ENCODE measurements around the gene TASL.

The TASL gene

DNA sequence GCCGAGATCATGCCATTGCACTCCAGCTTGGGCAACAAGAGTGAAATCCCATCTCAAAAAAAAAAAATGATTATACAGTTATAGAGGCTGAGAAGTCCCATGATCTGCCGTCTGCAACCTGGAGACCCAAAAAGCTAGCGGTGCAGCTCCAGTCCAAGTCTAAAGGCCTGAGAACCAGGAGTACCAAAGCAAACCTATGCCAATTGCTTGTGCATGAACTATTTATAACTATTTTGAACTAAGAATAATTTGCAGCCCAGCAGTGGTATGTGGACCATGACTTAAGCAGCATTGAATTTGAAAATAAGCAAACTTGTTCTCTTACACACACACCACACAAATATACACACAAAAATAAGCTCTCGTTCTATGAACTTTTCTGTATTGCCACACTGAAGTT lies 51.8 kb downstream of the TASL start:
- in situ Hi-C loops (cut with MboI; ENCODE audit: low pct_unique_long_range_greater_than_20kb, low sequenced_read_pairs, unreplicated experiment), result no loop called here
- DNase-seq (ENCODE audit: low spot score), result no peak
- TF ChIP-seq, protein P1, sequence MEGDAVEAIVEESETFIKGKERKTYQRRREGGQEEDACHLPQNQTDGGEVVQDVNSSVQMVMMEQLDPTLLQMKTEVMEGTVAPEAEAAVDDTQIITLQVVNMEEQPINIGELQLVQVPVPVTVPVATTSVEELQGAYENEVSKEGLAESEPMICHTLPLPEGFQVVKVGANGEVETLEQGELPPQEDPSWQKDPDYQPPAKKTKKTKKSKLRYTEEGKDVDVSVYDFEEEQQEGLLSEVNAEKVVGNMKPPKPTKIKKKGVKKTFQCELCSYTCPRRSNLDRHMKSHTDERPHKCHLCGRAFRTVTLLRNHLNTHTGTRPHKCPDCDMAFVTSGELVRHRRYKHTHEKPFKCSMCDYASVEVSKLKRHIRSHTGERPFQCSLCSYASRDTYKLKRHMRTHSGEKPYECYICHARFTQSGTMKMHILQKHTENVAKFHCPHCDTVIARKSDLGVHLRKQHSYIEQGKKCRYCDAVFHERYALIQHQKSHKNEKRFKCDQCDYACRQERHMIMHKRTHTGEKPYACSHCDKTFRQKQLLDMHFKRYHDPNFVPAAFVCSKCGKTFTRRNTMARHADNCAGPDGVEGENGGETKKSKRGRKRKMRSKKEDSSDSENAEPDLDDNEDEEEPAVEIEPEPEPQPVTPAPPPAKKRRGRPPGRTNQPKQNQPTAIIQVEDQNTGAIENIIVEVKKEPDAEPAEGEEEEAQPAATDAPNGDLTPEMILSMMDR (IDR thresholded peaks at IDR 0.05; ENCODE audit: extremely low read depth, insufficient read depth, missing control alignments), result no peak

DNA sequence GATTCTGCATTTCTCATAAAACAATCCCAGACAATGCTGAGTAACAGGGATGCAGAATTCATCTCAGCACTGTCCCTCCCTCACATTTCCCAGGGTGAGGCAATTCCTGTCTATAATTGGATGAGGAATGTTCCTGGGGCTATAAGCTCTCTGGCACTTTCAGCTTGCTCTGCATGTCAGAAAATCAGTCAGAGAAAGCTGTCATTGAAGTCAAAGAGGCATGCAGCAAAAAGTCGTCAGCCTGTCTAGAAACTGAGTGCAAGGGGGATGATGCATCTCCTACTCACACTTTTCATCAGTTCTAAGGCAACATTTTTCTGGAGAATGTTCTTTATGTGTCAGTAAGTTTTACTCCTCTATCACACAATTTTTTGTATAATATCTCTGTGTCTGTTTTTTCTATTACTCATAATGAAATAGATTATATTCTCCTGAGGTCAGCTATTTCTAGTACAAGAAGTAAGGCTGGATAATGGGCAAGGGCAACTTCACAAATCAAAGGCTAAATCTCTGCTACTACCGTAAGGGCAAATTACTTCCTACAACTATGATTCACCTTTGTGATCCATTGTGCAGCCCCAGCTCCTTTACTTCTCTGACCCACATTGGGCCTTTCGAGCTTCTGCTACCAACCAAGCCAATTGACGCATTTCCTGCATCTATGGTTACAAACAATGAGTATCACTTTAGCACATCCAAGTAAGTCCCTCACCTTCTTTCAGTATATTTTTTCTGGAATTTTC lies 56.0 kb downstream of the TASL start:
- in situ Hi-C loops (cut with MboI; ENCODE audit: low pct_unique_long_range_greater_than_20kb, low sequenced_read_pairs, unreplicated experiment), result no loop called here
- DNase-seq (ENCODE audit: low spot score), result no peak

DNA sequence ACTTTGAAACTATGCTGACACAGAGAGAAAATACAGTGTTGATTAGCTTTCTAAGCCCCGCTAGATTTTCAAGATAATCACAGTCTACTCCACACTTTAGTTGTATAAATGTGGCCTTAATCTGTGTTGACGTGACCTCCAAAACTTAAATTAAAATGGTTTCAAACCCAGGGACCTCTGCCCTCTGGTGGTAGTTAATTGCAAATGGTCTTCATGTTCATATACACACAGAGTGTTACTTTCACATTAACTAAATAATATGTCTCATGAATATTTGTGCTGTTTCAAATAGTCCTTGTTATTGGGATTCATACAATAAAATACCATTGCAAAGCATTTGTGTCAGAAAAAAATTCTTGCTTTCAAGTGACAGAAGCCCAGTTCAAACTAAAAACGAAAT lies 64.3 kb downstream of the TASL start:
- in situ Hi-C loops (cut with MboI; ENCODE audit: low pct_unique_long_range_greater_than_20kb, low sequenced_read_pairs, unreplicated experiment), result no loop called here
- DNase-seq (ENCODE audit: low spot score), result peak; percentile 18
- TF ChIP-seq, protein P1 (IDR thresholded peaks at IDR 0.05; ENCODE audit: extremely low read depth, insufficient read depth, missing control alignments), result peak; percentile 61

More for the DNA sequence above, 56.0 kb downstream of the TASL start:
- TF ChIP-seq, protein P1 (IDR thresholded peaks at IDR 0.05; ENCODE audit: extremely low read depth, insufficient read depth, missing control alignments), result no peak

Measured in GM13977 (cell line).